ENCODE measurements around the gene IFNAR2.

The IFNAR2 gene

DNA sequence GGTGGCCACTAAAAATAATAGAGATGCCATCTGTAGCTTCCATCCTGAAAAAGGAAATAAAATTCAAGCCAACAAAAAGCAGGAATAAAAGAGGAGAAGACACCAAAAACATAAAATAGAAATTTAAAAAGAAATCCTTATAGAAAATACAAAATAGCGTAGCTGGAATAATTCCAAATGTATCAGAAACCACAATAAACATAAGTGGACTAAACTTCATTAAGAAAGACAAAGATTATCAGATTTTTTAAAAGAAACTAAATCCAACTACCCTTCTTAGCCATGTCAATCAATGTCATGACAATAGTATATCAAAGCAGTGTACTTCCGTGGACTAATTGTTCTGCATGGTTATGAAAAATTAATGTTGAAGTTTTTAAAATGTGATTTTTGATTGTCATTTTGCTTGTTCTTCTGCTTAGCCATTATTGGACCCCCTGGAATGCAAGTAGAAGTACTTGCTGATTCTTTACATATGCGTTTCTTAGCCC, 49.6 kb downstream of the IFNAR2 start:
- POLR2A ChIA-PET: no interaction called here
- peaks cover 27 to 44% of the 10 kb centered on the region in 2 experiments for H3K36me3 ChIP-seq (ENCODE audit: control insufficient read depth in 2 of 2, insufficient read depth in 1 of 2, low read length in 2 of 2)

More for the DNA sequence above, 49.6 kb downstream of the IFNAR2 start:
- H3K27ac ChIP-seq (ENCODE audit: extremely low read depth, low read depth, low read length): no peak overlapping the region
- CTCF ChIA-PET: no interaction called here
- no peak overlapping the region for H3K4me3 ChIP-seq (ENCODE audit: low read depth, low read length)
- TF ChIP-seq ZNF501 (tag by site-specific recombination; IDR thresholded peaks at IDR 0.05): no peak
- TF ChIP-seq SETDB1 (IDR thresholded peaks at IDR 0.05; ENCODE audit: insufficient read length, low read length): peak; percentile 36
- H3K9me3 ChIP-seq (ENCODE audit: control insufficient read depth, insufficient read depth, low read depth, low read length): no peaks in the 10 kb centered on the region; the same call in 1 of the 2 replicates
- no peaks in the 10 kb centered on the region for H3K4me1 ChIP-seq (ENCODE audit: control insufficient read depth, insufficient read depth, low read length)
